Glomerular visceral epithelial cell (primary cell): Measurements from ENCODE around the gene EREG.
"Not testable (repeated sequence)": the region's sequence is repeated elsewhere in the genome, so short reads cannot be mapped to it uniquely, and the experiment has no call there.

Experiments used
- DNase-seq: peaks from one replicate; pipeline ENCODE4 v3.0.0-alpha.2; 2016; ENCODE audit errors: extremely low spot score

Gene EREG

GRCh38 chr4:74389494-74389893 lies 24.5 kb downstream of the EREG start:
- no peak for DNase-seq

DNA sequence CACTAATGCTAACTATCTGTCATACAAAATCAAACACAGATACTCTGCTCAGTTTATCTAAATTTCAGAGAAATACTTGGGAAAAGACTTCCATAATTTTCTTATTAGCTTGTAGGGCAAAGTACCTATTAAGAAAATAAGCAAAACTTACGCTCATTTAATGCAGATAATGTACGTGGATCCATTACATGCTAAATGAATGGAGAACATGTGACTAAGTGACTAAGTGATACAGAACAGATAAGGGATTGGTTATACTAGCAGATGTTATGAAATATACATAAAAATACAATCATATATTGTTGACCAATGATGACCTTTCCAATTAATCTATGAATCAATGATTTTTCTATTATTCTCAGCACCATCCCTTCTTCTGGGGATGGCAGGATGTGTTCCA lies 25.7 kb downstream of the EREG start:
- DNase-seq: no peak

GRCh38 chr4:74391346-74391745 lies 26.4 kb downstream of the EREG start:
- DNase-seq: no peak

GRCh38 chr4:74391890-74392475 lies 27.0 kb downstream of the EREG start:
- DNase-seq: no peak

DNA sequence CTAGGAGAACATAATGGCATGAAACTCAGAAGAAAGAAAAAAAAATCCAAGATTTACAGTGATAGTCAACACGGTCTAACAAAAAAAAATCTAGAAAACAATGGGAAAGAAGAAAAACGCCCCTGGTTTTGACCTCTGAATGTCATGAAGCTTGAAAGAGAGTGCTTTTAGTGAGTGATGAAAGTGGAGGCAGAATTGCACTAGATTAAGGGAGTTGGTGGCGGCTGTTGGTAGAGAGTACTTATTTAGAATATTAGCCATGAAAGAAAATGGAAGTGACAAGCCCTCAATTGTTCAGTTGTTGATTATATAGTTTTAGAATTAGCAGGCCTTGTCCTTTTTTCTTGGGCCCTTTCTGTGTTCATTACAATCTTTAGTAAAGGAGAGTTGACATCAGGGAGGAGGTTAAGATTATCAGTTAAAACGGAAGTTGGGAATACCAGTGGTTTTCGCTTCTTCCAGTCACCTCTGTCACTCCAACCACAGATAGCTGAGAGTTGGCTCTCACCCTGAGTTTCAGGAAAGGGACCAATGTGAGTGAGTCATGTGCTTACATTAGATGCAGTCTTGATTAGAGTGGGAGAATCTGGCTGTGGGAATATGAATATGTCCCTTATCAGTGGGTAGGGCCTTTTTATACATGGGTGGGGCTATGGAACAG lies 29.7 kb downstream of the EREG start:
- DNase-seq: peak; percentile 39

DNA sequence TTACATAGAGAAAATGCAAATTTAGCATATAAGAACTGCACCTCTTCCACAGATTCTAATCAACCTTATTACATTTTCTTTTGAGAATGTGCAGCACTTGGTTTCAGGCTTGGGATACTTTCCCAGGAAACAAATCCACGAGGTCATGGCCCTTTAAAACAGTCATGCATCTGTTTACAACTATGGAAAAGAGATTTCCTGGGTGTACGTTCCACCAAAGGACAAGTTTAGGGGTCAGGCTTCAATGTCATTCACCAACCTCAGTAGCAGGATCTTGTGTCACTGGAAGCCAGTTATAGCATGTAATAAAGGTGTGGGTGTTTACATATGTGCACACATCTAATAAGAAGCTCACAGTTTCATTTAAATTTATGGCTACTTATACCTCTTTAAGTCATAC lies 30.7 kb downstream of the EREG start:
- no peak for DNase-seq

- DNase-seq: no peak
These were observed 32.9 kb downstream of the EREG start for GRCh38 chr4:74397748-74398426.

GRCh38 chr4:74398894-74399589 lies 34.1 kb downstream of the EREG start:
- DNase-seq: not testable (repeated sequence)

- no peak for DNase-seq
These were observed 35.5 kb downstream of the EREG start for GRCh38 chr4:74400395-74400794.

DNA sequence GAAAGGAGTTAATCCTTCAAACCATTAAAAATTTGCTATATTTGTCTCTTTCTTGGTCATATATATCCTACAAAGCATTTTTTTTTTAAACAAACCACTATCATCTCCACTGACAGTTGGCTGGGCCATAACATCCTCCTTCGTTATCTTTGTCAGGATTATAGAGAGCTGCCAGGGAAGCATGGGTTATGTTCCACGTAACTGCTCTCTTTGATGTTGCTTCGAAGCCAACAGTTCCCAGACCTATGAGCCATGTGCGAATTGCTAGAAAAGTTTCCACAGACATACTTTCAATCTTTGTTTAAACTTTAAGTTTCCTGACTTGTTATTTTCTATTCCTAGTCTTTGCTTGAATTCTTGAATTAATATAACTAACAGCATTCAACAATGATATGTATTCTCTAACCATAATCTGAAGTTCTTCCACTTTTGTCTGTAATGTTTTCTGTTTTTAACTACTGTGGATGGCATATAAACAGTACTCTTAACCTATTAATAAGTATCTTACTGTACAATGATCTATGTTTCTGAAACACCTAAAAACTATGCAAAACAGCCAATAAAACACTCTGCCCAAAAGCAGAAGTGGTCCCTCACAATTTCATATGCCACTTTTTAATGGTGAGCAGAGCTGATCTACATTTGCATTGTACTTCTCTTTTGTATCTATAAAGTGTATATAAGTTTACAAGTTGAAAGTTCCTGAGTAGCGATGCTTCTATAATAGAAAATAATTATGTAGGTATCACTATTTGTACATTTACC lies 37.9 kb downstream of the EREG start:
- no peak for DNase-seq

GRCh38 chr4:74407891-74408290 lies 42.9 kb downstream of the EREG start:
- DNase-seq: no peak

DNA sequence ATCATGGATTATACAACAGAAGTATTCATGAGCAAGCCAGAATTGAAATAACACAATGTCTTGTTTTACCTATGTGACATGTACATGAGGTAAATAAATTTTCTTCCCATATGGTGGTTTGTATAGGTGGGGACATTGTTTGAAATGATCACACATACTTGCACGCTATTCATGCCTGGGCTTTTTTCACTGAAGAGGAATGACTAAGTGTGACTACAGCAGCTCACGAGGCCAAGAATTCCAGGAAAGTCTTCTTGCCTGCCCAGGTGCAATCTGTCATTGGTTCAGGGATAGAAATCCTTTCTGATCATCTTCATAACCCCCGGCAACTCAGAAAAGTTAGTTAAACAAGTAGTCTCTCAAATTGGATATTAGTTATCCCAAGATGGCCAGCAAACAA lies 43.7 kb downstream of the EREG start:
- peak; percentile 45 for DNase-seq

GRCh38 chr4:74410272-74410671 lies 45.3 kb downstream of the EREG start:
- DNase-seq: no peak

GRCh38 chr4:74412225-74412624 lies 47.3 kb downstream of the EREG start:
- DNase-seq: no peak

DNA sequence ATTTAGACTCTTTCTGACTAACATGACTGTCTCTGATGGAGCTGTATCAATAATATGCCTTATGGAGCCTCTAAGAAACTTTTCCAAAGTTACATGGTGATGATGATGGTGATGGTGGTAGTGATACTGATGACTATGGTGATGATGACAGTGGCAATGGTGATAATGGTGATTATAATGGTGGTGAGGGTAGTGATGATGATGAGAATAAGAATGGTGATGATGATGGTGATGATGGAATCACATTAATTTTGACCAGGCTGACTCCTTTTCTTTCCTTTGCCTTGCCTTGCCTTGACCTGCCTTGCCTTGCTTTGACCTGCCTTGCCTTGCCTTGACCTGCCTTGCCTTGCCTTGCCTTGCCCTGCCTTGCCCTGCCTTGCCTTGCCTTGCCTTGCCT lies 48.3 kb downstream of the EREG start:
- DNase-seq: no peak

- DNase-seq: no peak
These were observed 49.3 kb downstream of the EREG start for GRCh38 chr4:74414149-74414809.

- DNase-seq: no peak
These were observed 50.8 kb downstream of the EREG start for GRCh38 chr4:74415602-74416300.

DNA sequence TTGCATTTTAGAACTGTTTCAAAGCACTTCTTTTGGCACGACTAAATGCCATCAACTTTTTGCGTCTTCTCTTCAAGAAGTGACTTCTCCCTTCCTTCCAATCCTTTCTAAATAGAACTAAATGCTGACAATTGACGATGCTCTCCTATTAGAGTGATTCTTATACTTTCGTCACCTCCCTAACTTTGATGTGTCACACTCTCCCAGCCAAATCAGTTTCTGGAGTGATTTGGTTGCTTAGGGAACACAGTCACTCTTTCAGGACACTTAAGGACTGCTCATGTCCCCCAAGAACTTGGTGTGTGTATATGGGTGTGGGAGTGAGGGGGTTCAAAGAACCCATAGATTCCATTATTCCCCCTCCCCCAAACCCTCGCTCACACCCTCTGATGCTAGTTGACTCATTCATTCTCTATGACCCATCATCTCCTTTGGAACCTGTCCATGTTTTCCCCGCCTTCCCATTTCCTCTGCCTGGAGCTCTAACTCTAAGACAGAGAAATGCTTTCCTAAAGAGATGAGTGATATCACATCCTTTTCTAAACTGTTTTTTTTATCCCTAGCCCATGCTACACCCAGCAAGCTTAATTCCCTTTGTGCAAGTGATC lies 53.2 kb downstream of the EREG start:
- peak; percentile 56 for DNase-seq

- DNase-seq: no peak
These were observed 55.9 kb downstream of the EREG start for GRCh38 chr4:74420863-74421262.

GRCh38 chr4:74423104-74423503 lies 58.2 kb downstream of the EREG start:
- no peak for DNase-seq
